IMR-90 (cell line): ENCODE results near the gene DCDC2. TPM values are rescaled to one million over a fixed set of nuclear protein-coding genes. Genes with fewer than 3 reads are reported as not detected.

ENCODE experiments used
- ATAC-seq: fragments of 200-7000 bp; cut with Tn5 transposase; 2 replicates; pipeline ENCODE4 v1.9.1; 2020; ENCODE audit warnings: low read depth, mild to moderate bottlenecking, moderate library complexity
- BruUV-seq: library from RNA; stranded (reverse); fragments of 400-500 nt; replicated peaks from 2 replicates; lab custom pipeline; 2021; lab: Mats Ljungman, UMichigan
- CTCF ChIA-PET: fragments of 300-600 bp; formaldehyde crosslinking; extraction: SDS; loops from one replicate; lab custom pipeline; 2021; ENCODE audit warnings: antibody characterized with exemption; lab: Yijun Ruan, JAX
- POLR2A ChIA-PET: fragments of 300-600 bp; sonication (Branson Sonifier 250); formaldehyde crosslinking; loops from one replicate; lab custom pipeline; 2022; ENCODE audit warnings: antibody characterized with exemption; ENCODE audit not compliant: unreplicated experiment; lab: Charles Lee
- DNase-seq: peaks from one replicate; pipeline ENCODE4 v3.0.0; 2013
- H2AFZ ChIP-seq: replicated peaks from 2 replicates; pipeline ENCODE3; 2013; ENCODE audit warnings: low read length, mild to moderate bottlenecking; ENCODE audit not compliant: poor library complexity
- H2AK5ac ChIP-seq: 2 replicates; pipeline ENCODE4 v1.6.1; 2013; ENCODE audit warnings: low read depth, low read length, inconsistent platforms
- H2AK9ac ChIP-seq: replicated peaks from 2 replicates; pipeline ENCODE3; 2013; ENCODE audit warnings: mild to moderate bottlenecking, low read depth, low read length, moderate library complexity; ENCODE audit not compliant: poor library complexity
- H2BK120ac ChIP-seq: 2 replicates; pipeline ENCODE4 v1.6.1; 2013; ENCODE audit warnings: low read depth, low read length, inconsistent platforms
- H2BK15ac ChIP-seq: 3 replicates; pipeline ENCODE4 v1.6.1; 2013; ENCODE audit warnings: low read depth, low read length, inconsistent platforms
- H2BK20ac ChIP-seq: 2 replicates; pipeline ENCODE4 v1.6.1; 2013; ENCODE audit warnings: low read depth, mild to moderate bottlenecking, inconsistent platforms, low read length, moderate library complexity
- H2BK5ac ChIP-seq: 2 replicates; pipeline ENCODE4 v1.6.1; 2013; ENCODE audit warnings: mild to moderate bottlenecking, low read depth, low read length, inconsistent platforms; ENCODE audit not compliant: poor library complexity, severe bottlenecking
- H3K14ac ChIP-seq: replicated peaks from 2 replicates; pipeline ENCODE4 v1.6.1; 2013; ENCODE audit warnings: low read depth, low read length, inconsistent platforms
- H3K18ac ChIP-seq: 2 replicates; pipeline ENCODE4 v1.6.1; 2013; ENCODE audit warnings: low read depth, low read length, control low read depth
- H3K23ac ChIP-seq: 2 replicates; pipeline ENCODE4 v1.6.1; 2013; ENCODE audit warnings: low read depth, low read length, inconsistent platforms
- H3K27ac ChIP-seq: 2 replicates; pipeline ENCODE4 v1.5.1; 2013; ENCODE audit warnings: mild to moderate bottlenecking, control low read depth, low read length; ENCODE audit not compliant: insufficient read depth
- H3K27me3 ChIP-seq: 2 replicates; pipeline ENCODE4 v1.6.1; 2013; ENCODE audit warnings: low read length; ENCODE audit not compliant: control insufficient read depth, insufficient read depth
- H3K36me3 ChIP-seq: 2 replicates; pipeline ENCODE4 v1.6.1; 2013; ENCODE audit warnings: low read length, mixed read lengths; ENCODE audit not compliant: control insufficient read depth, insufficient read depth
- H3K4ac ChIP-seq: 2 replicates; pipeline ENCODE4 v1.6.1; 2013; ENCODE audit warnings: low read depth, low read length, inconsistent platforms
- H3K4me1 ChIP-seq: 2 replicates; pipeline ENCODE4 v1.6.1; 2013; ENCODE audit warnings: low read length, mixed read lengths; ENCODE audit not compliant: control insufficient read depth, insufficient read depth
- H3K4me2 ChIP-seq: 2 replicates; pipeline ENCODE4 v1.6.1; 2013; ENCODE audit warnings: low read depth, mild to moderate bottlenecking, control low read depth, low read length, moderate library complexity
- H3K4me3 ChIP-seq: 2 replicates; pipeline ENCODE4 v1.5.1; 2013; ENCODE audit warnings: low read depth, mild to moderate bottlenecking, control low read depth, low read length, moderate library complexity; ENCODE audit not compliant: insufficient read depth
- H3K56ac ChIP-seq: 2 replicates; pipeline ENCODE4 v1.6.1; 2013; ENCODE audit warnings: low read length, inconsistent platforms; ENCODE audit not compliant: insufficient read depth; ENCODE audit errors: extremely low read depth
- H3K79me1 ChIP-seq, 2 experiments: 2 replicates each; pipeline ENCODE4 v1.6.1; 2013; ENCODE audit warnings: low read length in 2 of 2, inconsistent platforms in 1 of 2, low read depth in 1 of 2
- H3K9ac ChIP-seq: 2 replicates; pipeline ENCODE4 v1.6.1; 2013; ENCODE audit warnings: low read depth, low read length, control low read depth
- H3K9me1 ChIP-seq: 2 replicates; pipeline ENCODE4 v1.6.1; 2013; ENCODE audit warnings: low read length, inconsistent platforms; ENCODE audit not compliant: insufficient read depth
- H3K9me3 ChIP-seq: 2 replicates; pipeline ENCODE4 v1.6.1; 2013; ENCODE audit warnings: low read length; ENCODE audit not compliant: control insufficient read depth, insufficient read depth
- H4K20me1 ChIP-seq: 2 replicates; pipeline ENCODE4 v1.6.1; 2013; ENCODE audit warnings: low read length, inconsistent platforms; ENCODE audit not compliant: insufficient read depth
- H4K5ac ChIP-seq: 2 replicates; pipeline ENCODE4 v1.6.1; 2013; ENCODE audit warnings: mild to moderate bottlenecking, low read depth, low read length, control low read depth
- H4K8ac ChIP-seq, 2 experiments: 2 replicates each; pipeline ENCODE4 v1.6.1; 2013; ENCODE audit warnings: low read depth in 2 of 2, low read length in 2 of 2, control low read depth in 1 of 2, inconsistent platforms in 1 of 2
- H4K91ac ChIP-seq: 2 replicates; pipeline ENCODE4 v1.6.1; 2013; ENCODE audit warnings: low read depth, low read length, inconsistent platforms; ENCODE audit not compliant: insufficient read depth
- MAFK ChIP-seq: IDR thresholded peaks from 2 replicates; pipeline ENCODE4 v1.6.1; 2012; ENCODE audit warnings: low read depth, low read length, improper control_type of control experiment
- WGBS, 2 experiments: methylation state at CpG; one replicate each; pipeline versions ENCODE4 v1.1.5 to v1.1.7; 2013; ENCODE audit warnings: missing lambda C conversion rate in 2 of 2; ENCODE audit not compliant: insufficient read length in 1 of 2; ENCODE audit errors: extremely low coverage in 2 of 2; 5-methylcytosine and 5-hydroxymethylcytosine counted together
- dilution Hi-C: fragments of 300-500 bp; cut with HindIII; formaldehyde crosslinking; loops from one replicate; pipeline ENCODE4 v1.14.3; 2018; ENCODE audit warnings: low sequenced_read_pairs; ENCODE audit not compliant: unreplicated experiment
- in situ Hi-C: fragments of 300-500 bp; cut with MboI; formaldehyde crosslinking; loops from 3 replicates; pipeline ENCODE4 v1.14.3; 2019; ENCODE audit warnings: low sequenced_read_pairs, inconsistent platforms, mixed read lengths
- intact Hi-C: fragments of 100-400 bp; cut with micrococcal nuclease; formaldehyde crosslinking; loops from 2 replicates; pipeline ENCODE4 v1.10.0; 2022
- polyA plus RNA-seq, 3 experiments: library from polyadenylated mRNA; depleted of rRNA; stranded (reverse); fragments of >200 nt; gene quantifications; 2 replicates each; pipeline ENCODE4 v1.2.3, GENCODE V29; 2012; ENCODE audit warnings: low replicate concordance in 1 of 3
- total RNA-seq: library from RNA; depleted of rRNA; stranded (reverse); fragments of >200 nt; gene quantifications from 2 replicates; pipeline ENCODE4 v1.2.3, GENCODE V29; 2012

DCDC2 gene
- total and polyA plus RNA-seq, 2 of the 4 experiments (the other 2 are of a cell fraction) = not detected

DNA sequence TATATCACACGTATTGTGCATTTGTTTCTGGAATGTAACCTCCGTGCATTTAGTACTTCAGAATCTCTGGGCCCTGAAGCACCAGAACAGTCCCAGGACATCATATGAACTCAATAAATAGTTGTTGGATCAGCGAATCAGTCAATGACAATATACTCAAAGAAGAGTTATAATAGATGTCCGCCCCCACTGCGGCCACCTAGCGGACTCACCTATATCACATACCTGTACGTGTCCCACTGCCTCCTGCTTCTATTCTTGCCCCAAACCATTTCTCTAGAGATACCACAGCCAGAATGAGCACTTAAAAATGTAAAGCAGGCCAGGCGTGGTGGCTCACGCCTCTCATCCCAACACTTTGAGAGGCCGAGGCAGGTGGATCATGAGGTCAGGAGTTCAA is 73.9 kb downstream of the DCDC2 start:
- TF ChIP-seq MAFK = no peak
- in situ Hi-C loops = no loop called here
- 90% methylated on average over 2 of the region's 10 CpGs; no CpG with 5 or more reads in 1 of the 2 experiments for WGBS, 2 experiments
- Histone ChIP-seq H3K9ac (no peak overlapping the region), H3K4ac (no peak overlapping the region), H2BK120ac (no peak overlapping the region), H2BK20ac (no peak overlapping the region), H3K18ac (no peak overlapping the region), H2AK5ac (no peak overlapping the region), H3K27ac (no peak overlapping the region), H3K23ac (no peak overlapping the region), H3K36me3 (no peaks in the 10 kb centered on the region), H3K4me1 (no peaks in the 10 kb centered on the region), H2AK9ac (no peak overlapping the region), H4K20me1 (no peaks in the 10 kb centered on the region), H2BK5ac (no peak overlapping the region), H3K56ac (no peak overlapping the region), H3K14ac (no peak overlapping the region), H3K27me3 (no peaks in the 10 kb centered on the region), H3K9me3 (no peaks in the 10 kb centered on the region), H3K79me1 (no peaks in the 10 kb centered on the region), H3K9me1 (no peaks in the 10 kb centered on the region), H2BK15ac (no peak overlapping the region), H2AFZ (no peak overlapping the region), H3K4me3 (no peak overlapping the region), H4K5ac (no peak overlapping the region), H4K91ac (no peak overlapping the region), H3K4me2 (no peak overlapping the region), H4K8ac (no peak overlapping the region)
- intact Hi-C loops = loop anchor here (10.0 kb wide), 2 partner anchors 411 to 481 kb away; no protein-coding TSS in a partner anchor
- BruUV-seq = no TSS peak
- dilution Hi-C loops = no loop called here
- no peak for DNase-seq
- CTCF ChIA-PET = interaction anchor here (0.9 to 1.6 kb wide), 6 partner anchors 9 to 105 kb away, joined by 3 to 21 read pairs (median 3); no protein-coding TSS in a partner anchor
- ATAC-seq = no peak
- POLR2A ChIA-PET = no interaction called here
